Astrocyte (in vitro differentiated cells and primary cell): ENCODE measurements around the gene CST11. TPM values are rescaled to one million over a fixed set of nuclear protein-coding genes. Genes with fewer than 3 reads are reported as not detected.

Experiments
- DNase-seq: peaks from one replicate; pipeline ENCODE4 v3.0.0-alpha.2; 2010; ENCODE audit warnings: low read depth
- FAIRE-seq: peaks from 2 replicates; lab custom pipeline; 2011; peaks lifted over from hg19 to GRCh38; lab: Jason Lieb, UNC
- H2AFZ ChIP-seq: 2 replicates; pipeline ENCODE4 v1.6.0; 2012; ENCODE audit warnings: low read depth, low read length, inconsistent platforms
- H3K27ac ChIP-seq: 2 replicates; pipeline ENCODE4 v1.5.1; 2011; ENCODE audit warnings: low read depth, low read length, inconsistent platforms
- H3K27me3 ChIP-seq: 2 replicates; pipeline ENCODE4 v1.6.0; 2011; ENCODE audit warnings: low read length, inconsistent platforms; ENCODE audit not compliant: insufficient read depth
- H3K36me3 ChIP-seq: 2 replicates; pipeline ENCODE4 v1.5.1; 2011; ENCODE audit warnings: low read length, inconsistent platforms; ENCODE audit not compliant: insufficient read depth
- H3K4me1 ChIP-seq: 2 replicates; pipeline ENCODE4 v1.5.1; 2011; ENCODE audit warnings: low read length, inconsistent platforms; ENCODE audit not compliant: insufficient read depth
- H3K4me2 ChIP-seq: 2 replicates; pipeline ENCODE4 v1.6.0; 2012; ENCODE audit warnings: low read length, inconsistent platforms
- H3K4me3 ChIP-seq: 2 replicates; pipeline ENCODE4 v1.5.1; 2011; ENCODE audit warnings: low read depth, mild to moderate bottlenecking, low read length, inconsistent platforms; ENCODE audit not compliant: insufficient read depth
- H3K79me2 ChIP-seq: 2 replicates; pipeline ENCODE4 v1.6.0; 2012; ENCODE audit warnings: mild to moderate bottlenecking, low read length, inconsistent platforms; ENCODE audit not compliant: insufficient read depth
- H3K9ac ChIP-seq: 2 replicates; pipeline ENCODE4 v1.6.0; 2012; ENCODE audit warnings: mild to moderate bottlenecking, low read length, inconsistent platforms
- H3K9me3 ChIP-seq: 2 replicates; pipeline ENCODE4 v1.5.1; 2012; ENCODE audit warnings: low read depth, mild to moderate bottlenecking, low read length, inconsistent platforms; ENCODE audit not compliant: insufficient read depth
- H4K20me1 ChIP-seq: 2 replicates; pipeline ENCODE4 v1.6.0; 2012; ENCODE audit warnings: low read length, inconsistent platforms; ENCODE audit not compliant: insufficient read depth
- H3K27ac Mint-ChIP-seq: one replicate; pipeline ENCODE4 v1.8.0; 2021; ENCODE audit warnings: mild to moderate bottlenecking, mixed read lengths; ENCODE audit not compliant: unreplicated experiment
- H3K27me3 Mint-ChIP-seq: one replicate; pipeline ENCODE4 v1.8.0; 2021; ENCODE audit warnings: low read depth, mixed read lengths; ENCODE audit not compliant: unreplicated experiment
- H3K36me3 Mint-ChIP-seq: one replicate; pipeline ENCODE4 v1.8.0; 2021; ENCODE audit warnings: low read depth, mixed read lengths; ENCODE audit not compliant: unreplicated experiment
- H3K4me1 Mint-ChIP-seq: one replicate; pipeline ENCODE4 v1.8.0; 2021; ENCODE audit warnings: low read depth, mixed read lengths; ENCODE audit not compliant: unreplicated experiment
- H3K4me3 Mint-ChIP-seq: one replicate; pipeline ENCODE4 v1.8.0; 2021; ENCODE audit warnings: mild to moderate bottlenecking, moderate library complexity, mixed read lengths; ENCODE audit not compliant: unreplicated experiment
- H3K9me3 Mint-ChIP-seq: one replicate; pipeline ENCODE4 v1.8.0; 2021; ENCODE audit warnings: mild to moderate bottlenecking, mixed read lengths; ENCODE audit not compliant: unreplicated experiment
- CTCF ChIP-seq: IDR thresholded peaks from 2 replicates; pipeline ENCODE4 v1.5.1; 2011; ENCODE audit warnings: low read depth, mild to moderate bottlenecking, inconsistent platforms, low read length, moderate library complexity; ENCODE audit not compliant: insufficient read depth
- EZH2 ChIP-seq: IDR thresholded peaks from 2 replicates; pipeline ENCODE4 v1.6.1; 2012; ENCODE audit warnings: mild to moderate bottlenecking, low read length, inconsistent platforms; ENCODE audit not compliant: insufficient read depth
- total RNA-seq: library from RNA; stranded (reverse); gene quantifications from 2 replicates; pipeline ENCODE4 v1.2.1, GENCODE V29; 2021

CST11 gene
- total RNA-seq, 1 donor from 2014 or later = not detected

- FAIRE-seq = no peak
- DNase-seq = no peak
- no peak overlapping the region for H3K27ac ChIP-seq
- peaks cover 11% of the 10 kb centered on the region for H3K4me1 ChIP-seq
- TF ChIP-seq CTCF (no peak), EZH2 (no peak)
- H4K20me1 ChIP-seq = no peaks in the 10 kb centered on the region
- no peaks in the 10 kb centered on the region for H3K79me2 ChIP-seq
- no peaks in the 10 kb centered on the region for H3K36me3 Mint-ChIP-seq
- no peaks in the 10 kb centered on the region for H3K9me3 ChIP-seq
- no peak overlapping the region for H3K27ac Mint-ChIP-seq
- H3K4me1 Mint-ChIP-seq = peaks cover 9% of the 10 kb centered on the region
- no peak overlapping the region for H2AFZ ChIP-seq
- no peak overlapping the region for H3K4me3 ChIP-seq
- no peak overlapping the region for H3K9ac ChIP-seq
- peaks cover 1% of the 10 kb centered on the region for H3K9me3 Mint-ChIP-seq
- H3K27me3 Mint-ChIP-seq = peaks cover 4% of the 10 kb centered on the region
- no peak overlapping the region for H3K4me2 ChIP-seq
- no peak overlapping the region for H3K4me3 Mint-ChIP-seq
- H3K36me3 ChIP-seq = no peaks in the 10 kb centered on the region
- H3K27me3 ChIP-seq = no peaks in the 10 kb centered on the region
These were observed 1.8 kb downstream of the CST11 start for GRCh38 chr20:23450877-23451276.

- Histone ChIP-seq H3K36me3 (no peaks in the 10 kb centered on the region), H4K20me1 (no peaks in the 10 kb centered on the region), H3K4me2 (no peak overlapping the region), H3K27me3 (no peaks in the 10 kb centered on the region), H2AFZ (no peak overlapping the region), H3K4me3 (no peak overlapping the region), H3K79me2 (no peaks in the 10 kb centered on the region), H3K9ac (no peak overlapping the region), H3K4me1 (peaks cover 14% of the 10 kb centered on the region), H3K27ac (no peak overlapping the region), H3K9me3 (no peaks in the 10 kb centered on the region)
- Mint-ChIP-seq H3K4me3 (no peak overlapping the region), H3K27ac (no peak overlapping the region), H3K9me3 (no peaks in the 10 kb centered on the region), H3K27me3 (peaks cover 4% of the 10 kb centered on the region), H3K36me3 (no peaks in the 10 kb centered on the region), H3K4me1 (peaks cover 18% of the 10 kb centered on the region)
- TF ChIP-seq EZH2 (no peak), CTCF (no peak)
- DNase-seq (no peak), FAIRE-seq (no peak)
These were observed 3.3 kb downstream of the CST11 start for GRCh38 chr20:23449421-23449820.

GRCh38 chr20:23448167-23448566 lies 4.5 kb downstream of the CST11 start:
- Mint-ChIP-seq H3K27me3 (peaks cover 4% of the 10 kb centered on the region), H3K4me3 (no peak overlapping the region), H3K36me3 (no peaks in the 10 kb centered on the region), H3K4me1 (peaks cover 18% of the 10 kb centered on the region), H3K27ac (no peak overlapping the region), H3K9me3 (no peaks in the 10 kb centered on the region)
- Histone ChIP-seq H3K4me2 (no peak overlapping the region), H3K79me2 (no peaks in the 10 kb centered on the region), H3K27me3 (no peaks in the 10 kb centered on the region), H3K36me3 (no peaks in the 10 kb centered on the region), H2AFZ (no peak overlapping the region), H3K27ac (no peak overlapping the region), H3K4me1 (peaks cover 14% of the 10 kb centered on the region), H4K20me1 (no peaks in the 10 kb centered on the region), H3K4me3 (no peak overlapping the region), H3K9ac (no peak overlapping the region), H3K9me3 (no peaks in the 10 kb centered on the region)
- TF ChIP-seq EZH2 = no peak
- no peak for TF ChIP-seq CTCF
- DNase-seq (no peak), FAIRE-seq (no peak)
